Measurements from ENCODE around the gene SATB1.

The SATB1 gene

GRCh38 chr3:18394384-18394995 lies 30.6 kb downstream of the SATB1 start:
- ATAC-seq = peak; percentile 92
- H3K4me3 Mint-ChIP-seq = peak overlapping the region; percentile 55 to 68
- DNase-seq = peak in 1 of 2 donors; percentile 50
- H3K27ac Mint-ChIP-seq = peak overlapping the region; percentile 72 to 90
- H3K9me3 Mint-ChIP-seq = no peaks in the 10 kb centered on the region
- peaks cover 83% of the 10 kb centered on the region for H3K4me1 Mint-ChIP-seq
- H3K27me3 Mint-ChIP-seq = no peaks in the 10 kb centered on the region

DNA sequence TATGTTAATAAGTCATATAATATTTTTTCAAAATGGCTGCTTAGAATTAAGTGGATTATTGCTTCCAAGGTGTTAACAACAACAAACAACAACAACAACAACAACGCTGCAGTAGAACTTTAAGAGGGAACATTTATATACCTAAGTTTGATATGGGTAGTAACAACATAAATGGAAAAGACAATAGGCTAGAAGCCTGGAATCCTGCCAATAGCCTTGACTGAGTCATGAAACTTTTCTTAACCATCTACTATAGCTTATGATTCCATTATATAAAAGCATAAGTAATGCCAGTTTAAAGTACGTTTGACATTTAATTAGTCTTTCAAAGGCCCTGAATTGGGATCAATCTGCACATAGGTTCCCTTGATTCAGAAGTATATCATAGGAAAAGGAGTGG lies 31.2 kb downstream of the SATB1 start:
- Mint-ChIP-seq H3K4me3 (peak overlapping the region; percentile 55 to 68), H3K9me3 (no peaks in the 10 kb centered on the region), H3K27ac (peak overlapping the region; percentile 72 to 90), H3K4me1 (peaks cover 80% of the 10 kb centered on the region), H3K27me3 (no peaks in the 10 kb centered on the region)
- peak; percentile 2 for ATAC-seq
- no peak for DNase-seq

- no peaks in the 10 kb centered on the region for H3K9me3 Mint-ChIP-seq
- ATAC-seq = no peak
- no peaks in the 10 kb centered on the region for H3K27me3 Mint-ChIP-seq
- H3K4me1 Mint-ChIP-seq = peaks cover 72% of the 10 kb centered on the region
- no peak overlapping the region for H3K27ac Mint-ChIP-seq
- peak overlapping the region in 1 of 2 donors; percentile 9 for H3K4me3 Mint-ChIP-seq
- DNase-seq = no peak
Measured at GRCh38 chr3:18390024-18390660, 35.0 kb downstream of the SATB1 start.

- Mint-ChIP-seq H3K4me3 (peak overlapping the region in 1 of 2 donors; percentile 15), H3K4me1 (peaks cover 66% of the 10 kb centered on the region), H3K27ac (no peak overlapping the region), H3K9me3 (no peaks in the 10 kb centered on the region), H3K27me3 (no peaks in the 10 kb centered on the region)
- no peak for ATAC-seq
- no peak for DNase-seq
Measured at GRCh38 chr3:18389108-18389733, 35.9 kb downstream of the SATB1 start.

GRCh38 chr3:18386274-18386890 lies 38.8 kb downstream of the SATB1 start:
- no peaks in the 10 kb centered on the region for H3K9me3 Mint-ChIP-seq
- no peak for ATAC-seq
- no peak overlapping the region for H3K4me3 Mint-ChIP-seq
- H3K27ac Mint-ChIP-seq = peak overlapping the region in 1 of 2 donors; percentile 40
- H3K4me1 Mint-ChIP-seq = peaks cover 60% of the 10 kb centered on the region
- H3K27me3 Mint-ChIP-seq = no peaks in the 10 kb centered on the region
- no peak for DNase-seq

- Mint-ChIP-seq H3K4me1 (peaks cover 61% of the 10 kb centered on the region), H3K4me3 (no peak overlapping the region), H3K27ac (no peak overlapping the region), H3K9me3 (no peaks in the 10 kb centered on the region), H3K27me3 (no peaks in the 10 kb centered on the region)
- DNase-seq (no peak), ATAC-seq (no peak)
Measured at GRCh38 chr3:18385706-18386105, 39.4 kb downstream of the SATB1 start.

DNA sequence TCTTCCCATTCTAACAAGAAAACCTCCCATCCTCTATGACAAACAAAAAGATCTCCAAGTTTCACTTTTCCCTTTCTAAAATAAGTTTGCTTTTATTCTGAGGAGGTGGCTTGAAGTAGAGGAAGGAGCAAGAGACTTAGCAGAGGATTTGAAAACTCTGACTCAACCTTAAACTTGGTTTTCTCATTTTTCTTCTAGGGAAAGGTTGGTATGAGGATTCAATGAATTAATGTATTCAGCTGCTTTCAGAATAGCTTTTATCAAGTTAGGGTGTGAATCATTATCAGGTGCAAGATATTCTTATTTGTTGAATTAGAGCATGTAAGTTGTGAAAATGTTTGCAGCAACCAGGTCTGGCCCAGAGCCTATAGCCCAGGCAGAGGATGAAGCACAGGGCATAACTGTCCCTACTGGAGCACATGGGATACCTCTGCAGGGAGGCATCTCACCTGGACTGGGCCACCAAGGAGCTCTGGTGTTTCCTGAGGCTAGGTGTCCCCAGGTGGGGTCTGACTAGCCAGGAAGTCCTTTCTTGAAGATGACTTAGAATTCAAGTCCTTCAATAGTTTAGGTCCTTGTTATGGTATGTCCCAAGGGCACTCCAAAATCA lies 42.3 kb downstream of the SATB1 start:
- Mint-ChIP-seq H3K27ac (peak overlapping the region; percentile 19 to 36), H3K4me1 (peaks cover 63% of the 10 kb centered on the region), H3K27me3 (no peaks in the 10 kb centered on the region), H3K9me3 (no peaks in the 10 kb centered on the region), H3K4me3 (peak overlapping the region; percentile 25 to 39)
- DNase-seq (no peak), ATAC-seq (peak; percentile 74)

DNA sequence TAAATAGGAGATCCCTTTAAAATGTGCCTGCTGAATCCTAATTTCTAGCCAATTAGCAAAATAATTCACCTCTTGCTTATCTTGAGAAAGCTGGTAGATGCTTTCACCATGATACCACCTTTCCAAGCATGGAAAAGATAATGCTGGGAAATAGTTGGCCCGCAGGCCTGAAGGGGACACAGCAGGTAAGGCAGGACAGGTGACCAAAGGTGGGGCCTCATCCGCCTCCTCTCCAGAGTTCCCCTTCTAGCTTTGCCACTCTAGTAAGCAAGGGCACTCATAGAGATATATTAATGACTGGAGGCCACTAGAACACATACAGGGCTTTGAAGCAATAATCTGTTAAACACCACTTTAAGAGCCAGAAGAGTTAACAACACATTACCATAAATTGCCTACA lies 45.5 kb downstream of the SATB1 start:
- peak overlapping the region in 1 of 2 donors; percentile 7 for H3K4me3 Mint-ChIP-seq
- H3K27me3 Mint-ChIP-seq = no peaks in the 10 kb centered on the region
- peak overlapping the region in 1 of 2 donors; percentile 30 for H3K27ac Mint-ChIP-seq
- ATAC-seq (no peak), DNase-seq (no peak)
- no peaks in the 10 kb centered on the region for H3K9me3 Mint-ChIP-seq
- peaks cover 72% of the 10 kb centered on the region for H3K4me1 Mint-ChIP-seq

DNA sequence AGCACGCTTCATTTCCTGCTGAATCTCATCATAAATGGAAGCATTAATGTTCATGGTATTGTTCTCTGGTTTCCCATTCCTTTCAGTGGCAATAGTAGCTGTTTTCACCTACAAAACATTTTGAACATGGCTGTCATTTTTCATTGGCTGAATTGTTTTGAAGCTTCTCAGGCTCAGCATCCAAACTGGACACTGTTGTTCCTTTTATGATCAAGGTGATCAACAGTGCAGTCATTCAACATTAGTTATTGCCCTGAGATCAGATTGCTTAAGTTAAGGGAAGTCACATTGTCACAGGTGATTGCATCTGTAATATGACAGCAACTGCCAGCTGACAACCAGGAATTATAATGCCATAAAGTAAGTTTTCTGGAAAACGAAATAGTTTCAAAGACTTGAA lies 46.9 kb downstream of the SATB1 start:
- no peak for ATAC-seq
- peaks cover 77% of the 10 kb centered on the region for H3K4me1 Mint-ChIP-seq
- H3K27me3 Mint-ChIP-seq = no peaks in the 10 kb centered on the region
- H3K9me3 Mint-ChIP-seq = no peaks in the 10 kb centered on the region
- DNase-seq = no peak
- peak overlapping the region in 1 of 2 donors; percentile 19 for H3K27ac Mint-ChIP-seq
- no peak overlapping the region for H3K4me3 Mint-ChIP-seq

DNA sequence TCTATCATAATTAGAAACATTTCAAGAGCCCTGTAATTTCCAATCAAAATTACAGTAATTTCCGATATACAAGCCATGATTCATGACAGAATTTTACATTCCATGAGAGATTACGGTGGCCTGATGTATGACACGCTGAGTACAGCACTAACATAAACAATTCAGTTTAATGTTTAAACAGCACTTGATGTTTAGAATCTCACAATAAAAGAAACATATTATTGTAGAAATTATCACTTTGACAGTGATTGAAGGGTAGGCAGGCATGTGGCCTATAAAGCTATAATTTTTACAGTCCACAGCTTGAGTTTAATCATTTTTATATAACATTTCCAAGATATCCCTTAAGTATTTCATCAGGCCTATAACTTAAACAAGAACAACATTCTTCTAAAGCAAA lies 48.5 kb downstream of the SATB1 start:
- H3K4me1 Mint-ChIP-seq = peaks cover 84% of the 10 kb centered on the region
- H3K27ac Mint-ChIP-seq = no peak overlapping the region
- DNase-seq (no peak), ATAC-seq (no peak)
- H3K4me3 Mint-ChIP-seq = no peak overlapping the region
- no peaks in the 10 kb centered on the region for H3K27me3 Mint-ChIP-seq
- no peaks in the 10 kb centered on the region for H3K9me3 Mint-ChIP-seq

- Mint-ChIP-seq H3K4me3 (peak overlapping the region; percentile 46 to 55), H3K27me3 (no peaks in the 10 kb centered on the region), H3K9me3 (no peaks in the 10 kb centered on the region), H3K4me1 (peaks cover 94% of the 10 kb centered on the region), H3K27ac (peak overlapping the region; percentile 57 to 77)
- DNase-seq (no peak), ATAC-seq (peak; percentile 86)
Measured at GRCh38 chr3:18372786-18373405, 52.2 kb downstream of the SATB1 start.

DNA sequence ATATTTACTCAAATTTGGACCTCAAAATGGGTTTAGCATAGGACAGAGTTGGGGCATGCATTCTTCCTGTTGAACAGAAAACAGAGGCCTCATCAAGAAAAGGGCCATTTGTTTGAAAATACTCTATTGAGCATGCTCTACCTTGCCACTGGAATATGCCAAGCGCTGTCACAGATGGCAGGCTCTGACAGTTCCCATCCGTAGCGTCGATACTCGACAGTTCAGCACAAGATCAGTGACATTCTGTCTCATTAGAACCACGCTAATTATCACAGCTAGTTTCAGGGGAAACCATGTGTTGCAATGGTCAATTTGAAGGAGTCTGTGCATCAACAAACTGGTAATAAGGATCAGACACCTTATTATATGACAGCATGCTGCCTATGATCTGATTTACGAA lies 54.5 kb downstream of the SATB1 start:
- Mint-ChIP-seq H3K4me3 (peak overlapping the region in 1 of 2 donors; percentile 25), H3K9me3 (no peaks in the 10 kb centered on the region), H3K27ac (peak overlapping the region in 1 of 2 donors; percentile 89), H3K4me1 (peaks cover 98% of the 10 kb centered on the region), H3K27me3 (no peaks in the 10 kb centered on the region)
- ATAC-seq (peak; percentile 51), DNase-seq (no peak)

GRCh38 chr3:18369551-18370185 lies 55.5 kb downstream of the SATB1 start:
- Mint-ChIP-seq H3K4me3 (peak overlapping the region; percentile 36 to 68), H3K27me3 (no peaks in the 10 kb centered on the region), H3K27ac (peak overlapping the region; percentile 77 to 94), H3K4me1 (peaks cover 98% of the 10 kb centered on the region), H3K9me3 (no peaks in the 10 kb centered on the region)
- DNase-seq = no peak
- ATAC-seq = no peak

GRCh38 chr3:18366258-18366657 lies 58.9 kb downstream of the SATB1 start:
- H3K4me1 Mint-ChIP-seq = peaks cover 83% of the 10 kb centered on the region
- no peak overlapping the region for H3K4me3 Mint-ChIP-seq
- no peaks in the 10 kb centered on the region for H3K9me3 Mint-ChIP-seq
- H3K27me3 Mint-ChIP-seq = no peaks in the 10 kb centered on the region
- no peak for ATAC-seq
- H3K27ac Mint-ChIP-seq = no peak overlapping the region
- DNase-seq = no peak

GRCh38 chr3:18363338-18363737 lies 61.8 kb downstream of the SATB1 start:
- H3K4me1 Mint-ChIP-seq = peaks cover 80% of the 10 kb centered on the region
- DNase-seq (no peak), ATAC-seq (no peak)
- H3K27ac Mint-ChIP-seq = no peak overlapping the region
- H3K4me3 Mint-ChIP-seq = no peak overlapping the region
- no peaks in the 10 kb centered on the region for H3K27me3 Mint-ChIP-seq
- no peaks in the 10 kb centered on the region for H3K9me3 Mint-ChIP-seq
